Psoas muscle (tissue), 8 donors: ENCODE measurements around the gene MROH2A. TPM values are rescaled to one million over a fixed set of nuclear protein-coding genes. Genes with fewer than 3 reads are reported as not detected.

ENCODE experiments used
- ATAC-seq, 4 donors: fragments of 200-7000 bp; cut with Tn5 transposase; one replicate each; pipeline ENCODE4 v1.9.1; 2020; ENCODE audit warnings: moderate library complexity in 3 of 4, mild to moderate bottlenecking in 2 of 4
- DNase-seq, 2 donors: peaks; one replicate each; pipeline ENCODE4 v3.0.0-alpha.2; 2020
- H3K27ac ChIP-seq: fragments of 200-600 bp; one replicate; pipeline ENCODE4 v1.8.0; 2022
- H3K27me3 ChIP-seq, 3 donors: fragments of 200-600 bp in 1 of 3; one replicate each; pipeline versions ENCODE4 v1.6.1 to v1.8.0; 2013 to 2022; ENCODE audit warnings: low read length in 2 of 3, mild to moderate bottlenecking in 2 of 3, moderate library complexity in 1 of 3; ENCODE audit not compliant: insufficient read depth in 3 of 3
- H3K36me3 ChIP-seq, 2 donors: fragments of 200-600 bp in 1 of 2; one replicate each; pipeline versions ENCODE4 v1.6.1 to v1.8.0; 2013 to 2022; ENCODE audit warnings: low read depth in 1 of 2, mild to moderate bottlenecking in 1 of 2, moderate library complexity in 1 of 2; ENCODE audit not compliant: insufficient read depth in 1 of 2
- H3K4me1 ChIP-seq: fragments of 200-600 bp; one replicate; pipeline ENCODE4 v1.8.0; 2022
- H3K4me3 ChIP-seq: fragments of 200-600 bp; one replicate; pipeline ENCODE4 v1.8.0; 2022; ENCODE audit warnings: mild to moderate bottlenecking
- H3K9me3 ChIP-seq: fragments of 200-600 bp; one replicate; pipeline ENCODE4 v1.8.0; 2022
- WGBS, 3 donors: extraction: QIAGEN DNeasy Blood & Tissue Kit; methylation state at CpG; one replicate each; pipeline versions ENCODE4 v1.1.6 to v1.1.7; 2013; 5-methylcytosine and 5-hydroxymethylcytosine counted together
- intact Hi-C, 2 donors: fragments of 100-400 bp; cut with DNase I; formaldehyde crosslinking; loops; one replicate each; pipeline versions ENCODE4 v1.11.0 to v1.14.2; 2022
- polyA plus RNA-seq, 3 donors: library from polyadenylated mRNA; stranded (reverse); fragments of 200-250 nt; gene quantifications; one replicate each; pipeline ENCODE4 v1.2.3, GENCODE V29; 2013
- total RNA-seq, 4 donors: library from RNA; stranded (reverse); fragmentation: NEBNext Ultra II Directional in 2 of 4; extraction: Animal tissue kit (Norgen Biotek cat#: 25700) in 2 of 4; gene quantifications; one replicate each; pipeline versions ENCODE4 v1.2.1 to v1.2.4, GENCODE V29; 2021 to 2023
- TF ChIP-seq, protein P1 (sequence below): fragments of 200-600 bp; IDR thresholded peaks from one replicate; pipeline ENCODE4 v1.8.0; 2022; ENCODE audit warnings: antibody characterized with exemption
- donor health status: healthy with polysubstance abuse.
- donor health status: DM: no; HTN: no; CAD: no; lungs with moderate emphysema.
- donor health status: Bipolar disorder and iron deficiency.
- donor health status: healthy.
- donor health status: DM: yes; HTN: yes; CAD: no.
- donor health status: DM: no; HTN: no; CAD: no.
- donor health status: DM: no; HTN: no; CAD: no.
- donor health status: DM: yes; HTN: yes; CAD: no.

MROH2A gene
- total and polyA plus RNA-seq, 7 donors = not detected

DNA sequence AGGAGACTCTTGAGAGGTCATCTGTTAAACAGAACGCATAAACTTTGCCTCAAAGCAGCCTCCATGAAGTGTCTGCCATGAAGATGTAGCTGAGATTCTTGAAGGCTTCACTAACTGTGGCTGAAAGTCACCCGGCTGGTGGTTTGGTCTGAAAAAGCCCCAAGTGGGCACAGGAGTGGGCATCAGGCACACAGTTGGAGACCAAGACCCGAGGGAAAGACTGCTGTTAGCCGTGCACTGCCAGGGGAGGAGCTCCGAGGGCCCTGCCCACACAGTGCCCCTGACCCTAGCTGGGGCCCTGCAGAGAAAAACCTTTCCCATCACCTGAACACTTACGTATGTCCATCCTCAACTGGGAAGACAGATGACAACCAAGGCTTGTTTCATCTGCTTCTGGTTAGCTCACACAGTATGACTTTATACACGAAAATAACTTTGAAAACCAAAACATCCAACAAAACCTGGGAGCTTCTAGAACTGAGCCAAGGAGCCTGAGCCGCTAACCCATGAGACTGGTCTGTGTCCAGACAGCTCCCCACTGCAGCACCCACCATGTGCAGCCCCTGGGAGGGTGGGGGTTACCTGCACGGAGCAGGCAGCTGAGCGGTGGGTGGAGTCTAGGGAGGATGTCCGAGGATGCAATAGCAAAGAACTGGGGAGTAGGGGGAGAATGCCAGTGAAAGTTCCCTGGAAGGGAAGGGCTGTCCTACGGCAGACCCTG, 60.8 kb downstream of the MROH2A start:
- no peaks in the 10 kb centered on the region for H3K27me3 ChIP-seq
- H3K27ac ChIP-seq = no peak overlapping the region
- TF ChIP-seq, protein P1, sequence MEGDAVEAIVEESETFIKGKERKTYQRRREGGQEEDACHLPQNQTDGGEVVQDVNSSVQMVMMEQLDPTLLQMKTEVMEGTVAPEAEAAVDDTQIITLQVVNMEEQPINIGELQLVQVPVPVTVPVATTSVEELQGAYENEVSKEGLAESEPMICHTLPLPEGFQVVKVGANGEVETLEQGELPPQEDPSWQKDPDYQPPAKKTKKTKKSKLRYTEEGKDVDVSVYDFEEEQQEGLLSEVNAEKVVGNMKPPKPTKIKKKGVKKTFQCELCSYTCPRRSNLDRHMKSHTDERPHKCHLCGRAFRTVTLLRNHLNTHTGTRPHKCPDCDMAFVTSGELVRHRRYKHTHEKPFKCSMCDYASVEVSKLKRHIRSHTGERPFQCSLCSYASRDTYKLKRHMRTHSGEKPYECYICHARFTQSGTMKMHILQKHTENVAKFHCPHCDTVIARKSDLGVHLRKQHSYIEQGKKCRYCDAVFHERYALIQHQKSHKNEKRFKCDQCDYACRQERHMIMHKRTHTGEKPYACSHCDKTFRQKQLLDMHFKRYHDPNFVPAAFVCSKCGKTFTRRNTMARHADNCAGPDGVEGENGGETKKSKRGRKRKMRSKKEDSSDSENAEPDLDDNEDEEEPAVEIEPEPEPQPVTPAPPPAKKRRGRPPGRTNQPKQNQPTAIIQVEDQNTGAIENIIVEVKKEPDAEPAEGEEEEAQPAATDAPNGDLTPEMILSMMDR = no peak
- no peak overlapping the region for H3K4me3 ChIP-seq
- intact Hi-C loops = no loop called here
- no peaks in the 10 kb centered on the region for H3K36me3 ChIP-seq
- no peaks in the 10 kb centered on the region for H3K4me1 ChIP-seq
- 82 to 84% (median 84%) methylated on average over 12 of the region's 12 CpGs for WGBS, 3 donors
- ATAC-seq (no peak), DNase-seq (no peak)
- H3K9me3 ChIP-seq = no peaks in the 10 kb centered on the region

DNA sequence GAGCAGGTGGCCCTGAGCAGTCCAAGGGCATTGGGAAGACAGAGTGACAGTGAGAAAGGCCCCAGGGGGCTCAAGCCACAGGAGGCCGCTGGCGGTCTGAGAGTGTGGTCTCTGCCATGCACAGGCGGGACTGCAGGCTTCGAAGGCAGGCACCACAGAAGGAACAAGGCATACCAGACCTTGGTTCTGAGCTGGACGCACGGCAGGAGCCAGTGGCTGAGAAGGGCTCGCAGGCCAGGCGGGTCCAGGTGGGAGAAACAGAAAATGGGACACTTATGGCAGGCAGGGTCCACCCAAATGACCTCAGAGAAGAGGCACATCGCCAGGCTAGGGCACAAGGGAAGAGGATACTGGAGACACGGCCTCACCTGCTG, 61.3 kb downstream of the MROH2A start:
- Histone ChIP-seq H3K4me1 (no peaks in the 10 kb centered on the region), H3K4me3 (no peak overlapping the region), H3K27ac (no peak overlapping the region), H3K27me3 (no peaks in the 10 kb centered on the region), H3K9me3 (no peaks in the 10 kb centered on the region), H3K36me3 (no peaks in the 10 kb centered on the region)
- DNase-seq (no peak), ATAC-seq (no peak)
- TF ChIP-seq, protein P1 = no peak
- intact Hi-C loops = no loop called here
- 95 to 97% (median 96%) methylated on average over 10 of the region's 10 CpGs for WGBS, 3 donors

DNA sequence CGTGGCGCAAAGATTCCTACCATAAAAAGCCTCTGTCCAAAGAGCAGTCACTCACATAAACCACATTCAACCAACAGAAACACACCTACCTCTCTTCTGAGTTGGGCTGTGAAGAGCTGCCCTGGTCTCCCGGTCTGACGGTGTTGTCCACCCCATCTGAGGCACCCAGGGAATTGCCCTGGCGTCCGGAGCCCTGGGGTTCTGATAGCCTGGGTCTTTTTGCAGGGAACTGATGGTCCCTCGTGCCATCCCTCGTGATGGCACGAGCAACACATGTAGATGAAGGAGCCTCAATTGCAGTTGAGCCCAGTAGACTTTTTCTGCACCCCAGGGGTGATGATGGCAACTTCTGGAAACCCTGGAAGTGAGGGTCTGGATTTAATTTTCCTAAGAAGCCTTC, 62.4 kb downstream of the MROH2A start:
- TF ChIP-seq, protein P1 = no peak
- Histone ChIP-seq H3K4me1 (no peaks in the 10 kb centered on the region), H3K36me3 (no peaks in the 10 kb centered on the region), H3K27ac (no peak overlapping the region), H3K27me3 (no peaks in the 10 kb centered on the region), H3K9me3 (no peaks in the 10 kb centered on the region), H3K4me3 (no peak overlapping the region)
- intact Hi-C loops = no loop called here
- WGBS, 3 donors = 91 to 97% (median 95%) methylated on average over 9 of the region's 9 CpGs
- no peak for ATAC-seq
- DNase-seq = no peak

DNA sequence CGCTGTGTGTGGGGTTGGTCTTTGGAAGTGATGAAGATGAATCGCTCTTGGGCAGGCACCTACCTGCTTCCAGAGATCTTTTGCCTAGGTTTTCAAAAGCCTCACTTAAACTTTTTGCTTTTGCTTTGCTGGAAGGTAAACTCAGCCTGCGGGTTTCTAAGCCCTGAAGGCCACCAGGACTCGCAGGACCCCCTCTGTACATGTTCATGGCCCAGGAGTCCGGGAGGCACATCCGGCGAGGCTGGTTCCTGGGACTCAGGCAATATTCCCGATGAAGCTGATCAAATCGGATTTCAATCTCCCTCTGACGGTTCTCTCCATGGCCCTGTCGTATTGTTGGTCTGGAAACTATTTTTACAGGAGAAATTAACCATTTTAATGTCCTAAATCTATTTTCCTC, 63.1 kb downstream of the MROH2A start:
- DNase-seq (no peak), ATAC-seq (no peak)
- 96% methylated on average over 11 of the region's 11 CpGs for WGBS, 3 donors
- H3K27ac ChIP-seq = no peak overlapping the region
- TF ChIP-seq, protein P1 = no peak
- no peaks in the 10 kb centered on the region for H3K4me1 ChIP-seq
- H3K4me3 ChIP-seq = no peak overlapping the region
- H3K9me3 ChIP-seq = no peaks in the 10 kb centered on the region
- no peaks in the 10 kb centered on the region for H3K36me3 ChIP-seq
- intact Hi-C loops = no loop called here
- no peaks in the 10 kb centered on the region for H3K27me3 ChIP-seq
